GM21825 (cell line): ENCODE data around the gene CEP41.

Source experiments
- ATAC-seq: cut with Tn5 transposase; IDR thresholded peaks from one replicate; pipeline ENCODE4 v1.9.1; 2021; ENCODE audit warnings: mild to moderate bottlenecking, moderate library complexity; ENCODE audit not compliant: unreplicated experiment

Gene CEP41

GRCh38 chr7:130356121-130356875 is 84.5 kb downstream of the CEP41 start:
- ATAC-seq, result no peak

DNA sequence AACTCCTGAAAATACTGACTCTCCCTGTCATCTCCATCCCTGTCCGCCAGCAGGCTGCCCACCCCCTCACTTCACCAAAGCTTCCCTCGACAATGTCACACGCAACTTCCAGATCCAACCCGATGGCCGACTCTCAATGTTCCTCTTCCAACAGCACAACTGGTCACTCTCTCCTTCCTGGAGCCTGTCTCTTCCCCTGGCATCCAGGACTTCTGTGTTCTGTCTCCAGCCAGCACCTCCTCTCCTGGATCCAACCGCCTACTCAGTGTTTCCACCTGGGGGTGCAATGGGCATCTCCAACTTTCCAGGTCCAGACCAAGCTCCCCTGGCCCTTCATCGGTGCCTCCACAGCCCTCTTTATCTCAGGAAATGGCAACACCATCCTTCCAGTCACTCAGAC is 87.6 kb downstream of the CEP41 start:
- no peak for ATAC-seq

DNA sequence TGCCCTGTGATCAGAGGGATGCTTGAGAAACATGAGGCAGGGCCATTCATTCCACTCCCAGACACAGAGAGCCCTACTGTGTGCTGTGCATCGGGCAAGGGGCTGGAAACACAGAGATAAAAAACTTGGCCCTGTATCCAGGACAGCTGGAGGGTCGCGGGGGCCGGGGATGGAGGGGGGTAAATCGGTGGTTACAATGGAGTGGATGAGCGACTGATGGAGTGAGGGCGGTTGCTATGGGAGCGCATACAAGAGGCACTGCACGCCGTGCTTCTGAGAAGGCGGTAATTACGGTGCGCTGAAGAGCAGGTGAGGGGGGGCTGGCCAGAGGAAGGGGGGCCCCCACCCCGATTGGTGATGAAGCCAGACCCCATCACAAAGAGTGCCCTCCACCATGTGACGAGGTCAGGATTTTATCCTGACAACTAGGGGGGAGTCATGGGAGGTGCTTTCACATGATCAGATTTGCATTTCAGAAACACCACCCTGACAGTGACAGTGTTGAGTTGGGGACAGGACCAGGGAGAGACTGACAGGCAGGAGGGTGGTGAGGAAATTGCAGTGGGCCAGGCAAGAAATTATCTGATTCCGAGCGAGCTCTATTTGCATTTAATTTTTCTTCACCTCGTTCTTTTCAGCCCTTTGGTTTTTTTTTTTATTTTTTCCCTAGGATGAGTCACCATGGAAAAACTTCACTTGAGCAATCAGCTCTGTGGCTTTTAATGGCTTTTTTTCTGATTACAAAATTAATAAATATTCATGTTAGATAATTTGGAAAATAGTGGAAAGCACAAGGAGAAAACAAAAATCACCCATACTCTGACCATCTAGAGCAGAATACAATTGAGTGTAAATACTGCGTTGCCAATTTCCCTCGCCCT is 88.4 kb downstream of the CEP41 start:
- no peak for ATAC-seq

DNA sequence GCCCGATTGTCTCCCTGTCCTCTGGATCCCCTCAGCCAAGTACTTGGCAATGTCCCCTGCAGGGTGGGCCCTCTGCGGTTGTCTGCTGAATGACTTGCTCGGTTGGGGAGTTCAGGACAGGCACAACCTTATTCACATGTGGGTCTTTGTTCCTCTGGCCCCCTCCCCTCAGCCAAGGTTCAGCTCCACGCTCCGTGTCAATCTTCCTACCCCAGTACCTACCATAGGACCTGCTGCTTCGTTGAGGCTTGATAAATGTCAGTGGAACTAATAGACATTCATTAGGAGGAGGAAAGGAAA is 89.1 kb downstream of the CEP41 start:
- no peak for ATAC-seq

DNA sequence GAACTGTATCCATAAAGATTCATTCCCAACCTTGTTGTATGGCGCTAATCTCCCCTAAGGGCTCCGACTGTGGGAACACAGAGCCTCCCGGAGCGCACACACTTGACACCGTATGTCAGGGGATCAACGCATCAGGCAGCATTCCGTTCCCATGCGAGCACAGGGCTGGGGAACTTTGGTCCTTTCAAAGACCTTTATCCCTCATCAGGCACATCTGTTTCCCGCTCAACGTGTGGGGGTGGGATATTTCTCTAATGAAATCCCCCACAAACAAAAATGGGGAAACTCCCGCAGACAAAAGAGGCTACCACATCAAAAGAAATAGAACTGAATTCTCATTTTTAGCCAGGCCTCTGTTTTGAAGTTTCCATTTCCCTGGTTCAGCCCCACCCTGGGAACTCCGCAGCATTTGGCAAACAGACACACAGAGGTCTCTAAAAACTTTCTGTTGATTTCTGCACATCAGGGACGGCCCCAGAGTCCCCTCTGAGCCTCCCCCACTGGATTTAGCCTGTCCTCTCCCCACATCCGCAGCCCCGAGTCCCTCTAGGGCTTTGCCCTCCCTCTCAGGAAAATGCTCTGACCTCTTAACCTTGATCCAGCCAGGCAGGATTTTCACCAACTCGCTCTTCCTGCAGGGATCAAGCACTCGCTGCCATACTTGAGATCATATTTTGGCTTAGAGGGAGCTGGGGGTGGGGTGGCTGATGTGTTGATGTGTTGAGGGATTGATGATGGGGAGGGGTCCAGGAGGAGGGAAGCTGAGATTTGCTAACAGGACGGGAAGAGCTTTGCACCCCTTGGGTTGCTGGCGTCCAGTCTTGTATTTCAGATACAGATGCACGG is 89.6 kb downstream of the CEP41 start:
- no peak for ATAC-seq

DNA sequence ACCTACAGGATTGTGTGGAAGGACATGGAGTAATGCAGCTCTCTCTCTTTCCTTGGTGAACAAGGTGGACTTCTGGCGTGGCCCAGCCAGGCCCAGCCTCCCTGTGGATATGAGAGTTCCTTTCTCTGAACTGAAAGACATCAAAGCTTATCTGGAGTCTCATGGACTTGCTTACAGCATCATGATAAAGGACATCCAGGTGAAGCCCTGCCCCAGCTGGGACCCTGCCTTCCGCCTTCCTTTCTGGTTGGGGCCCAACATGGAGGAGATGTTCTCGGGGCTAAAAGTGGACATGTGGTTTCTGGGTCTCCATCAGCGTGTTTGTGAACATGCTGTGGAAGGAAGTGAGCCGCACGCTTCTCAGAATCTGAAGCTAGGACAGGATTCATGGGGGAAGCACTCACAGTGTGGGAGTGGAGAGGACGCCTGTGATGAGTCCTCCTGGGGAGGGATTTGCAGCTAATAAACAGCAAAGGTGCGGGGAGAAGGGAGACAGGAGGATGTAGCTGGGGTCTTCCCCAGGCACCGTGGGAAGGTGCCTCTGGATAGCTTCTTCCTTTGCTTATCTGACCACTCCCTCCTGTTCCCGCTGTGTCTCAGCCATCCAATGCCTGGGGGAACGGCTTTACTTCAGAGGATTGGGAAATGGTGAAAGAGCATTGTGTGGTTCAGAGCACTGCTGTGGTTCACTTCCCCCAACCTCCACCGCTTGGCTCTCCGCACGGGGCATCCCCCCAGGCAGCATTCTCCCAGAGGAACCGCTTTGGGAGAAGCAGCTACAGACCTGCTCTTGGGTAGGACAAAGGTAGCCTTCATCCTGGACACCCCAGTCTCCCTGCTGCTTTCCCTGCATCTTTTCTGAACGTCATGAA is 90.7 kb downstream of the CEP41 start:
- no peak for ATAC-seq

DNA sequence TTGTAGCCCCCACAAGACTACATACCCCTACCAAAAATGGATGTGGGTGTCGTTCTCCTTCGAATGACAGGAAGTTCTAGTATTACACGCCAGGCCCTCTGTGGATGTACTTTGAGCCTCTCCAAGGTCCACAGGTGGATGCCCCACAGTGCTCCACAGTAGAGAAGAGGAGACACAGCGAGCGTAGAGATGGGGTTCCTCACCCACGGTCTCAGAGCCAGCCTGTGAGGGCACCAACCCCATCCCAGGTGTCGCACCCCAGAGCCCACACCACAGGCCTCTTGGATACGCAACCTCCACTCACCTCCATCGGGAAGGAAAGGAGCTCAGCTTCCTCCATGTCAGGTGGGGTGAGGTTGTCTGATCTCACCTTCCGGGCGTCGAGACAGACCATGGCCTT is 93.9 kb downstream of the CEP41 start:
- ATAC-seq, result no peak

DNA sequence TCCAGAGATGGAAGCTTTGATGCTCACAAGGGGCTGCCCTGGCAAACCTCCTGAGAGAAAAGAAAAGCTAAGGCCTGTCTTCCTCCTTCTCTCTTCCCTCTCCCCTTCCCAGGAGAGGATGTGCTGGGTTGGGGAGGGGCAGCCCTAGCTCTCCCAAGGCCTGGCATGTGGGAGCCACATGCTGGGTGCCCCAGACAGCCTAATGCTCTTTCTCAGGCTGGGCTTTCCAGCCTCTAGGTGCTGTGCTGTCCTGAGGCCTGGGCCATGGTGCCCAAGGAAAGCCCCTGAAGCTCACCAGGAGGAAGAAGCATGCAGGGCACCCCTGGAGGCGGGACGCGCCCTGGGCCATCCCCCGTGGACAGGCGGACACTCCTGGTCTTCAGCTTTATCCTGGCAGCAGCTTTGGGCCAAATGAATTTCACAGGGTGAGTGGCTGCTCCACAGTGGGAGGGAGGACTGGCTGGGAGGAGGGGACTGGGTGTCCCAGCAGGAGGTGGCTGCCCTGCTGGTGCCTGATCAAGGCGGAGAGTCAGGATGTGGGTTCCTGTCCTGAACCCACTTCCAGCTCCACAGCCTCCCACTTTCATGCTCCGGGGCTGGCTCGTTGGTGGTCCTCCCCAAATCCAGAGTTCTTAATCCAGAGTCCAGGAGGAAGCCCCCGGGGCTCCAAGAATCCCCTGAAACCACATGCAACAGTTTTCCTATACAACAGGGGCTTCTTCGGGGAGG is 94.5 kb downstream of the CEP41 start:
- ATAC-seq, result no peak

- no peak for ATAC-seq
Measured at GRCh38 chr7:130345725-130346124, 95.1 kb downstream of the CEP41 start.

GRCh38 chr7:130345136-130345535 is 95.7 kb downstream of the CEP41 start:
- no peak for ATAC-seq

DNA sequence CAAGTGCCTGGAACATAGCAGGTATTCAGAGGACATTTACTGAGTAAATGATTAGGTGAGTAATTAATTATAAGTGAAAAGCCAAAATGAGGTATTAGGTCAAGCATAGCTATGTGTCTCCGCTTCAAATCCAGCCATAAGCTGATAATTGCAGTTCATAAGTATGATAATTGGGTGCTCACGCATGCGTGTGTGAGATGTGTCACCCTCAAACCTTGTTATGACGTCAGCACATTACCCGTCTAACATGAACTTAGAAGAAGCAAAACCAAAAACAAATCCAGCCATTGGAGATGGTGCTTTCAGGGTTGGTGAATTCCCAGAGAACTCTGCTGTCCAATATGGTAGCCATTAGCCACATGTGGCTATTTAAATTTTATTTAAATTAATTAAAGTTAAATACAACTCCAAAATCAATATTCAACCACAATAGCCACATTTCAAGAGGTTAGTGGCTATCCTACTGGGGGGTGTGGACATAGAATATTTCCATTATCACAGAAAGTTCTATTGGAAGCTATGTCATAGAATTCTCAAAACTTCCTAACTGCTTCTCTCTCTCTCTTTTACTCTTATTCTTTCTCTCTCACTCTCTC is 96.4 kb downstream of the CEP41 start, which contains the start of gene CPA5:
TSS of gene CPA5 (plus strand) at position 546 of the 596 bp plus-strand sequence. CDS start 1,670 bp downstream, outside the sequence.
- no peak for ATAC-seq
